ENCODE data around the gene GPR78.
"Not testable (repeated sequence)": the region's sequence is repeated elsewhere in the genome, so short reads cannot be mapped to it uniquely, and the experiment has no call there.

Gene GPR78

GRCh38 chr4:8618961-8619720 lies 38.9 kb downstream of the GPR78 start:
- no peak for DNase-seq

DNA sequence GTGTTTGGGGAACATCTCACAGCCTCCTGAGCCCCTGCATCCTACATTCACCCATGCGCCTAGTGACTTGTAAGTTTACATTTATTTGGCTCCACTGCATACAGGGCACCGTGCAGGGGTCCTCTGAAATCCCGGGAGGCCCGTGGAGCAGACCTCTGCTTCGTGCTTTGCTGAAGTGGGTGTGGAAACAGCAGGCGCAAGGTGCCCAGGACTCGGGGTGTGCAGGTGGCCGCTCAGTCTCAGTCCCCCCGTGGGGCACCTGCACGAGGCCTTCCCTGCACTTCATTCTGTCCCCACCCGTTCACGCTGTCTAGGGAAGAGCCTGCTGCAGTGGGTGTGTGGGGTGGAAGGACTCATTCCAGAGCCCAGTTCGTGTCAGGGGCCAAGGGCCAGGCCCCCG lies 40.9 kb downstream of the GPR78 start:
- not testable (repeated sequence) for DNase-seq

DNA sequence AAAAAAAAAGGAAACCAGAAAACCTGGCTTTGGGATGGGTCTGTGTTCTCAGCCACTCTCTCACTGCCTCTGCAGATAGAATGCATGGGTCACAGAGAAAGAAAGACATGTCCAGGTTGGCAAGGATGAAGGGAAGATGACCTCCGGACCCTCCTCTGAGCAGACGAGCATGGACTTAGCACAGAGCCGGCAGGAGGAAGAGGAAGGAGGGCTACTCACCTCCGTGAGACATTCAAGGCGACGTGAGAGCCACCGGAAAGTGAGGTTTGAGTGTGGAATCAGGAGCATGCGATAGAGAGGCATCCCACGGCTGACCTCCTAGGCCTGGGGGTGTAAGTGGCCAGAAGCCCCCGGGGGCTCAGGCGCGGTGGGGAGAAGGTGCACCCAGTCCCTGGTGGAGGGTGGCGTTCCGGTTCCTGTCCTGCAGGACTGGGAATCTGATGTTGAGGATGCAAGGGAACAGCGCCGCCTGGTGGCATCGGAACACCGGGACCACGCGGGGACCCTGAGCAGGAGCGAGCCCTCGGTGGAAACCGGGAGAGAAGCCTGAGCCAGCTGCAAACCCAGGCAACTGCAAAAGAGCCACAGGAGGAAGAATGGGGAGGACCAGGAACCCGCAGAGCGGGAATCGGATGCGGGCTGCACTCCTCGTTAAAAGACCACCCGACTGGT lies 44.5 kb downstream of the GPR78 start:
- not testable (repeated sequence) for DNase-seq

DNA sequence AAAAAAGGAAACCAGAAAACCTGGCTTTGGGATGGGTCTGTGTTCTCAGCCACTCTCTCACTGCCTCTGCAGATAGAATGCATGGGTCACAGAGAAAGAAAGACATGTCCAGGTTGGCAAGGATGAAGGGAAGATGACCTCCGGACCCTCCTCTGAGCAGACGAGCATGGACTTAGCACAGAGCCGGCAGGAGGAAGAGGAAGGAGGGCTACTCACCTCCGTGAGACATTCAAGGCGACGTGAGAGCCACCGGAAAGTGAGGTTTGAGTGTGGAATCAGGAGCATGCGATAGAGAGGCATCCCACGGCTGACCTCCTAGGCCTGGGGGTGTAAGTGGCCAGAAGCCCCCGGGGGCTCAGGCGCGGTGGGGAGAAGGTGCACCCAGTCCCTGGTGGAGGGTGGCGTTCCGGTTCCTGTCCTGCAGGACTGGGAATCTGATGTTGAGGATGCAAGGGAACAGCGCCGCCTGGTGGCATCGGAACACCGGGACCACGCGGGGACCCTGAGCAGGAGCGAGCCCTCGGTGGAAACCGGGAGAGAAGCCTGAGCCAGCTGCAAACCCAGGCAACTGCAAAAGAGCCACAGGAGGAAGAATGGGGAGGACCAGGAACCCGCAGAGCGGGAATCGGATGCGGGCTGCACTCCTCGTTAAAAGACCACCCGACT lies 50.2 kb downstream of the GPR78 start:
- DNase-seq, result not testable (repeated sequence)

DNA sequence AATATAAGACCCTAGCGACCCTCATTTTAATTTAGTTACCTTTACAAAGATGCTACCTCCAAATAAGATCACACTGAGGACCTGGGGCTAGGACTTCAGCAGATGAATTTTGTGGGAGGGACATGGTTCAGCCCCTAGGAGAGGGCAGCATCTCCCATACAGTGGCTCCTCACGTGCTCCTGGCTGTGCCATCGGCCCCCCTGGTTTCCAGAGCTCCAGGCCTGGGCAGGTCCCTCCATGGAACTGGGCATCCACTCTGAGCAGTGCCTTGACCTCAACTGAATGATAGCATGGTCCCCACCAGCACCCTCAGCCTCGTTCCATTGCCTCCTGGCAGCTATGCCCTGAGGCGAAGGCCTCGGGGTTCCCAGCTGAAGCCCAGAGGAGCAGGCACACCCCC lies 51.7 kb downstream of the GPR78 start:
- DNase-seq, result not testable (repeated sequence)

- DNase-seq, result not testable (repeated sequence)
Observed at GRCh38 chr4:8634773-8635172, 54.6 kb downstream of the GPR78 start.

GRCh38 chr4:8635897-8636554 lies 55.8 kb downstream of the GPR78 start:
- not testable (repeated sequence) for DNase-seq
